NCI-H526 (cell line): Measurements from ENCODE around the gene RAMP3.
"Not testable (repeated sequence)": the region's sequence is repeated elsewhere in the genome, so short reads cannot be mapped to it uniquely, and the experiment has no call there.

Source experiments
- DNase-seq, 2 experiments: peaks; one replicate each; lab custom pipeline; 2025; lab: John Stamatoyannopoulos, UW

Gene RAMP3

DNA sequence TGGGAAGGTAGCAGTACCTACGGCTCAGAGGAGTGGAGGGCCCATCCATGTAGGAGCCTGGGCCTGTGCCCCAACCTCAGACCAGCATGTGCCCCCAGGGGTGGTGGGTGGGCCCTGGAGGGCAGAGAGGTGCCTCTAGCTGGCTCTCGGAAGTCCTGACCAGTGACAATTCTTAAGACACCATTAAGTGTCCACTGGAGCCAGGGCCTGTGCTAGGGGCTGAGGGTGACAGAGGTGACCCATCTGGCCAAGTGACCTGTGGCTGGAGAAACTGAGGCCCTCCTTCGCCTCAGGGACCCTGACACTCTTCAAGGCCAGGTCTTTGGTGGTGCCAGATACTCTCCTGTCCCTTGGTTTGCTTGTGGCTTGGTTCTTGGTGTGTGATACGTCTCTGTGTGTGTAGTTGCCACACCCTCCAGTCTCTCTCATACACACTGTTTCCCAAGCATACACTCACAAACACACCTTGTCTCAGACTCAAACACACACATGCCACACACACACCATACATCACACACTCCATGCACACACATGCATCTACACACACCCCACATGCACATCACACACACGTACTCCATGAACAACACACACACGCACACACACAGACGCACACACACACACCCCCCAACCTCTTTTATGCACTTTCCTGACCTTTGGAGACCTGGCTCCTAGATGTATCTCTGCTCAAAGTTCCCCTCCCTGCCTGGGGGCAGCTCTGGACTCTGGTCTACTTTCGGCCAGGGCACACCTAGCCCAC lies 897 bp upstream of the RAMP3 start:
- DNase-seq: no peak

DNA sequence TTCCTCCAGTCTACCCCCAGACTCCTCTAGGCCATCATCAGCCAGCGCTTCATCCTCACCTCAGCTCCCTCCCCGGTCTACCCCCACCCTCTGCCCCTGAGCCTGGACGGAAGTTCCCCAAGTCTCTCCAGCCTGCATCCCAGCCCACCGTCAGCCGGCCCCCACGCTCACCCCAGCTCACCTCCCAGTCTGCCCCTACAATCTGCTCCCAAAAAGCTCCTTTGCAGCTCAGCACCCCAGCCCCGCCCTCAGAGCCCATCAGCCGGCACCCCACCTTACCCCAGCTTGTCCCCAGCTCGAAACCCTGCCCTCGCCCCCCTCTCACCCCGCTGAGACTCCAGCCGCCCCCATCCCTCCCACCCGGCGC lies 322 bp upstream of the RAMP3 start:
- DNase-seq: no peak

DNA sequence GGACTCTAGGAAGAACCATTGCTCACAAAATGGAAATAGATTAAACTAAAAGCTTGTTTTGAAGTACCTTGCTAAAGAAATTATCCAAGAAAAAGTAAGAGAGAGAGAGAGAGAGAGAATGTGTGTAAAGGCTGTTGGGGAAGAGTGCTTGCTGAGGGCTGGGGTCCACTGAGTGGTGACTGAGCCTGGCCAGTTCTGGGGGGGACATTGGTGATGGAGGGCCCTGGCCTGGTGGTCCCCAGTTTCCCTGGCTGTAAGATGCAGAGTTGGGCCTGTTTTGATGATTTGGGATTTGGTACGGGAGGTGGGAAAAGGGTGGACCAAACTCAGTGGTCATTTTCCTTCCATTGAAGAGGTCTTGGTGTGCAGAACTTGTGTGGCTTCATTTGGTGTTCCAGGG lies 880 bp downstream of the RAMP3 start:
- DNase-seq: no peak

- no peak for DNase-seq
Observed at GRCh38 chr7:45159296-45159695, 1.7 kb downstream of the RAMP3 start.

GRCh38 chr7:45160417-45160881 lies 2.9 kb downstream of the RAMP3 start:
- no peak for DNase-seq

DNA sequence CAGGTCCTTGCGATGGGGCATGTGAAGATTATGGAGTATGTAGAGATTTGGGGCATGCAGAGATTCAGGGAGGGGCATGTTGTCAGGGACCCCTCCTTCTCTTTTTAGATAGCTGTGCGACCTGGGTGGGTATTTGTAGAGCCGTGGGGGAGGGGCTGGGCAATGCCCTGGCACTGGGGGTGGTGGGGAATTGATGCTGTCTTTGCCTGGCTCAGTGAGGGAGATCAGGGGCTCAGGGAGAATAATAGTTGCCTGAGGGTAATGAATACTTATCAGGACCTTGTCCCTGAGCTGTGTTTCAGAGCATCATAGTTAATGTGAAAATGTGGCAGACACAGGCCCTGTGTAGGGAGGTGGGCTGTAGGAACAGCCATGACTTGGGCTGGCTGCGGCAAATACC lies 3.5 kb downstream of the RAMP3 start:
- no peak for DNase-seq

GRCh38 chr7:45161842-45162241 lies 4.3 kb downstream of the RAMP3 start:
- no peak for DNase-seq

GRCh38 chr7:45162311-45162845 lies 4.8 kb downstream of the RAMP3 start:
- DNase-seq: no peak

DNA sequence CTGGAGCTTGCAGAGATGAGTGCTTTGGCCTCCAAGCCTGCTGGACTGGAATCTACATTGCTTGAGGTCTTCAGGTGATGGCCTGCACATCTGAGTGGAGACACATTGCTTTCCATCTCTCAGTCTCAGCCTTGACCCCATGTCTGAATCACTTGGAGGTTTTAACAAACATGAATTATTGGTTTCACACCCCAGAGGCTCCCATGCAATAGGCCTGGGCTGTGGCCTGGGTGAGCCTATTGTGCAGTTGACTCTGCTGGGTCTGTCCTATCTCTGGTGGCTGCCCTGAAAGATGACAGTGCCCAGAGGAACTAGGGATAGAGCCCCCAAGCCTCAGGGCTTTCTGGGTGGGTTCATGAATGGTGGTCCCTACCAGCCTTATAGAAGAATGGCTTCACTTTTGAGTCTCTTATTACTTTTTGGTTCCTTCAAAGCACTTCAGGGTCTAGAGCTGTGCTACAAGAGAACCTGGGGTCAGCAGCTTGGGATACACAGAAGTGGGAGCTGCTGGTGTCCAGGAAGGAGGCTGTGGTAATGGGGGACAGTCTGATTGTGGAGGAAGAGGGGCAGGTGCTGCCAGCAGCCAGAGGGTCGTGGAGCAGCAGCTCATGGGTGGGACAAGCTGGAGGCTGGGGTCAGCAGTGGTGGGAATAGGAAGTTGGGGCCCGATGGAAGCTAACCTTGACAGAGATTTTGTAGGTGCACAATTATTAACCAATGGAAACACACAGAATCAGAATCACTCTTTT lies 5.5 kb downstream of the RAMP3 start:
- no peak for DNase-seq

- no peak for DNase-seq
Observed at GRCh38 chr7:45163692-45164052, 6.1 kb downstream of the RAMP3 start.

GRCh38 chr7:45164271-45164670 lies 6.7 kb downstream of the RAMP3 start:
- DNase-seq: not testable (repeated sequence)

- DNase-seq: no peak
Observed at GRCh38 chr7:45165857-45166256, 8.3 kb downstream of the RAMP3 start.

- DNase-seq: no peak
Observed at GRCh38 chr7:45171946-45172345, 14.4 kb downstream of the RAMP3 start.

GRCh38 chr7:45173596-45174327 lies 16.2 kb downstream of the RAMP3 start:
- DNase-seq: no peak

DNA sequence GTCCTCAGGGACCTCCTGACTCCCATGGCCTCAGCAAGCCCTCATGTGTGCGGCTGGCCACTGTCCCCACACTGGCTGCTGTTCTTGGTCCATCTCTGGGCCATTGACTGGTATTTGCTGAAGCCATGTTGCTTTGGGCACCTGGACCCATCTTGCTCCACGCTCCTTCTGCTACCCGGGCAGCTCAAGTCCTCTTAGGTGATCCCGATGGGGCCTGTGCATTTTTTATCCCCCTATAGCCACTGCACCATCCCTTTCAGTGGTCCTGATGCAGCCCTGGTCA lies 16.7 kb downstream of the RAMP3 start:
- DNase-seq: no peak

DNA sequence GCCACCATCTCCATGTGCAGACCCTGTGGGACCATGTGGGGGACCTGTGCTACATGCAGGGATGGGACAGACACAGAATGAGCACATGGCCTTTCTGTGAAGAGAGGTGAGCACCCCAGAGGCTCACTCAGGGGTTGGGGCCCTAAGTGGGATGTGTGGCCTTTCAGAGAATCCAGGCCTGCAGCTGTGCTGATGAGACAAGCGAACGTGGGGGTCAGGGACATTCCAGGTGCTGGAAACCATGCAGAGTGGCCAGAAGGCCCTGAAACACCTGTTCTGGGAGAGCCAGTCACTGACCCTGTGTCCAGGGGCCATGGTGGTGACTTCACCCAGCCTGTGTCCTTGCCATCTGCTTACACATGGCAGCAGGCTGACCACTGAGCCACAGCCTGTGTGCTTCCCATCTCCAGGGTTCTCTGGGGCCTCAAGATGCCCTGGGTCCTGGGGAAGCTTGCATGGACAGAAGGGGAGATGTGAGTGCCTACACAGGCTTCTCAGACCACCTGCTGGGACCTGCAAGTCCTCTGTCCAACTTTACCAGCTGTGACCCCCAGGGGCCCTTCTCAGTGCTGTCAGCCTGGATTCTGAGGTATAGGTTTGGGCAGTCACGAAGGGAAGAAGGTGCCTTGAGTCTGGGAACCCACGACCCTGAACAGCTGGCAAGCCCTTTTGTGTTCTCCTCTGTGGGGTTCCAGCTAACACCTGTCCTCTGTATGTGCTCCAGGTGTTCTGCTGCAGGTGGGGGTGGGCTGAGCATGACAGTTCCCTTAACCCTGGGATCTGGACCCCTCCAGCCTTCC lies 17.6 kb downstream of the RAMP3 start:
- no peak for DNase-seq

DNA sequence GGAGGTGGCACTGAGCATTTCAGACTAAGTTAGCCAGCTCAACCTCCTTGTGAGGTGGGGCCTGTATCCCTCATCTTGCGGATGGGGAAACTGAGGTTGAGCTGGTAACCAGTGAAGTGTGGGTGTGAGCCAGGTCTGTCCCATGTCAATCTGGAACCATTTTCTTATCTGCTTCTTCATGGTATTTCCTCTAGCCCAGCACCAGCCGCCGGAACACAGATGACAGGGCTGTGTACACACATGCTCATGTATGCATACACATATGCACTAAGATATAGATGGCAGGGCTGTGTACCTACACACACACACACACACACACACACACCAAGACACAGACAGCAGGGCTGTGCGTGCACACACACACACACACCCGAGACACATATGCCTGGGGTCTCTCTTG lies 18.5 kb downstream of the RAMP3 start:
- no peak for DNase-seq

DNA sequence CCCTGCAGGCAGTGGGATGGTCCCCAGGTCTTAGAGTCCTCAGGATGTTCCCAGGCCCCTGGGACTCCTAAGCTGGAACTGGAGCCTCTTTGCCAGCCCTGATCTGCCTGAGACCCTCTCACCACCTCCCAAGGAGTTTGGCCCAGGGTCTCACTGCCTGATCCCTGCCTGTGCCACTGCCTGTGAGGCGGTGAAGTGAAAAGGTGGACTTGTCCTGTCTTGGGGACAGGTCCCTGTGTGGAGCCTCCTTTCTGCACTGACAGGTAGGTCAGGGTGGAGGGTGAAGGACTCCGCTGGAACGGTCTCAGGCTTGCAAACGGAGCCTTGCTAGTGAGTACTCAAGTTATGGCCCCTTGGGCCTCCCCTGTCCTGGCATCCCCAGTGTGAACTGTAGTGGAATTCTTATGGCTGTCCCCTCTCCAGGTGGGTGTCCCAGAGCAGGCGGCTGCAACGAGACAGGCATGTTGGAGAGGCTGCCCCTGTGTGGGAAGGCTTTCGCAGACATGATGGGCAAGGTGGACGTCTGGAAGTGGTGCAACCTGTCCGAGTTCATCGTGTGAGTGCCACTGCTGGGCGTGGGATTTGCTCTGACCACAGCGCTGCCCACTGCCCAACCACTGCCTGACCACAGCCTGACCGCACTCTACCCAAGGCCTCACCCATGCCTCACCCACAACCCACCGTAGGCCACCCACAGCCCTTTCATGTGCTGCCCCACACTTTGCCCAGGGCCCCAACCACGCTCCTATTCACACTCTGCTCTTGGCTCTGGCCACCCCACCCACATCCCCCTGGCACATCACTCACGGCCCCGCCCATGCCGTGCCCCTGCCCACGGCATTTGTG lies 19.5 kb downstream of the RAMP3 start:
- DNase-seq: no peak

GRCh38 chr7:45177801-45178200 lies 20.2 kb downstream of the RAMP3 start:
- no peak for DNase-seq

GRCh38 chr7:45178241-45179225 lies 20.9 kb downstream of the RAMP3 start:
- peak in 1 of 2 experiments; percentile 13 for DNase-seq
